Measurements from ENCODE around the gene TENT4B.

TENT4B gene

DNA sequence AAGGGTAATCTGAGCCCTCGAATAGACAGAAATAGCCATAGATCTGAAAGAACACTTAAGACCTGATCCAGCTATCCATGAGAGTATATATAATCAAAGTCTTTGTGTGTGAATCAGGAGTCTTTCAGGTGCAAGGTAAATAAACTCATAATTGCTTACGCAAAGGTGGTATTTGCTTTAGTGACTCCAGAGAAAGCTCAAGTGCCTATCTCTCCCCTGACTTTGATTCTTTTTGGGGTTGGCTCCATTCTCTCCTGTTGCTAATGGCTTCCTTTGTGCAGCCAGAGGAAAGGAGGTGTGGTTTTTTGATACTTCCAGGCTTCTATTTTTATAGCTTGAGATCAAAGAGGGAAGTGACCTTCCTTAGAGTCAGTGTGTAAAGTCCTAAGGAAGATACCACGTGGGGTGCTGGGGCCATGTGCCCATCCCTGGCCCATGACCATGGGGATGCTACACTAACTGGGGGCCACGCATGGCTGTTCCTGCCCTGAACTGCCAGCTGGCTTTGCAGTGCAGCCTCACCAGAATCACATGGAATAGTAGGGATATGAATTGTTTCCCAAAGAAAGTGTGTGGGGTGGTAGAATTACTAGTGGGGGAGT, 45.8 kb downstream of the TENT4B start:
- no peak for DNase-seq

DNA sequence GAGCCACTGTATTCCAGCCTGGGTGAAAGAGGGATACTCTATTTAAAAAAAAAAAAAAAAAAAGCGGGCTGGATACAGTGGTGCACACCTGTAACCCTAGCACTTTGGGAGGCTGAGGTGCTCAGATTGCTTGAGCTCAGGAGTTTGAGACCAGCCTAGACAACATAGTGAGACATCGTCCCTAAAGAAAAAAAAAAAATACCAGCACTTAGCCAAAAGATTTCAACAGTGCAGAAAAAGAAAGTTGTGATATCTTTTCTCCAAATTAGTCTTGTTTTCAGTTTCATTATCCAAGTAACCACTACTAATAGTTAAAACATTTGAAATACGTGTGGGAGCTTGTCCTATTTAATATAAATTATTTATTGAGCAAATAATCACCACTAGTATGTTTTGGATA, 48.7 kb downstream of the TENT4B start:
- no peak for DNase-seq

- DNase-seq, result no peak
These were observed 50.0 kb downstream of the TENT4B start for GRCh38 chr16:50202926-50203624.

DNA sequence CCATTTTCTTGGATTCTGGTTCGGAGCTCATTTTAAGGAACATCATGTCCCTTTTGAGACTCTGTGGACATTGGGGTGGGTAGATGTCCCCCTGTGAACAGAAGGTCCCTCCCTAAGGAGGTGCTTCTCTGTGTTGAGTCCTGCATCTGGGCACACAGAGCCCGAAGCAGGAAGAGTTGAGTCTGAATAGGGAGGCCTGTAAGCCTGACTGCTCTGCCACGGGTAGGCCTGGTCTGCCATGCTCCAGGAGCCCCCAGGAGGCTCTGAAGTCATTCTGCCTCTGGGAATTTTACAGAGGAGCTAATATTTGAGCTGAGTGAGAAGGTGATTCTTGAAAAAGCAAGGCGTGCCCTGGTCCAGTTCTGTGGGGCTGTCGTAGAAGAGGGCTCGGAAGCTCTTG, 50.6 kb downstream of the TENT4B start:
- DNase-seq, result no peak

- no peak for DNase-seq
These were observed 51.5 kb downstream of the TENT4B start for GRCh38 chr16:50204453-50205108.

GRCh38 chr16:50207652-50208051, 54.5 kb downstream of the TENT4B start:
- DNase-seq, result no peak

DNA sequence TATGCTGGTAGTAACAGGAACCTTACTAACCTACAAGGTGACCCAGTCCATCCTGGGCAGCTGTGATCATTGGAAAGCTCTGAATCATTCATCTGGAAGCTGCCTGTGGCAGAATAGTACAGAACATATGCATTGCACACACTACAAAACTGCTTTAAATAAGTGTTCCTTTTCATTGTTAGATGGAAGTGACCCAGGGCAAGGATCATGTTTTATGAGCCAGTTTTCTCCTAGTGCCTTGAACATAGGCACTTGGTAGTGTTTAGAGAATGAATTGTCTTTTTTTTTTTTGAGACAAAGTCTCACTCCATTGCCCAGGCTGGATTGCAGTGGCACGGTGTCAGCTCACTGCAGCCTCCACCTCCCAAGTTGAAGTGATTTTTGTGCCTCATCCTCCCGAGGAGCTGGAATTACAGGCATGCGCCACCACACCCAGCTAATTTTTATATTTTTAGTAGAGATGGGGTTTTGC, 55.4 kb downstream of the TENT4B start:
- no peak for DNase-seq

- DNase-seq, result no peak
These were observed 56.6 kb downstream of the TENT4B start for GRCh38 chr16:50209546-50210265.

GRCh38 chr16:50210266-50211038, 57.3 kb downstream of the TENT4B start:
- DNase-seq, result peak; percentile 63

- DNase-seq, result peak; percentile 71
These were observed 60.9 kb downstream of the TENT4B start for GRCh38 chr16:50213939-50214519.

DNA sequence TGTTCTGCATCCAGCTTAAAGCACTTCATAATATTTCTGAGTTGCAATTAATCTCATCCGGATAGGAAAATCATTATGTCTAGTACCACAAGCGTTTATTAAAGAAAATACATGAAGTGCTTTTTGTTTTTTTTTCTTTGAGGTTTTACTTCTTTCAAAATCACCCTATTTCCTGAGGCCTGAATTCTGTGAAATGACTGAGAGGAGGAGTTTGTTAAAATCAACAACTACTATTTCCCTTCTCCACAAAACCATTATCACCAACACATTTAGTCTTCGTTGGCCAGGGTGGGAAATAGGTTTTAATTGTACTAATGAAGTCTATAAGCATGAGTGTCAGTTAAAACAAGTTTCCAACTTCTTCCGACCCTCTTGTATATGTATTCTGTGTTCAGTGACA, 62.6 kb downstream of the TENT4B start:
- DNase-seq, result no peak

GRCh38 chr16:50216231-50216630, 63.1 kb downstream of the TENT4B start:
- no peak for DNase-seq

- no peak for DNase-seq
These were observed 66.4 kb downstream of the TENT4B start for GRCh38 chr16:50219402-50219975.

DNA sequence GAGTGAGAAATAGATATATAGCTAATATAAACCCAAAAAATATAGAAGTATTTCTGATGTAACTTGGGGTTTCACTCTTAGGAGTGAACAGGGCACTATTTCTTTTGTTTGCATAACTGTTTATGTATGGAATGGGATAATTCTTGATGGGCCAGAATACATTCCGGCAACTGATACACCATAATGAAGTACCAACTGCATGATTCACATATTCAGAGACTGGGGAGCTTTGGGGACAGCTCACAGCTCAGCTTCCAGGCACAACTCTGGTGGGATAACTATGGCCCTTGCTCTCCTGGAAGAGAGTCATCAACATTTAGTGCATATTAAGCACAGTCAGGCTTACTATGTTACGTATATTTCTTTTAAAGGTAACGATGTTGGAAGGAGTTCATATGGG, 71.2 kb downstream of the TENT4B start:
- no peak for DNase-seq

DNA sequence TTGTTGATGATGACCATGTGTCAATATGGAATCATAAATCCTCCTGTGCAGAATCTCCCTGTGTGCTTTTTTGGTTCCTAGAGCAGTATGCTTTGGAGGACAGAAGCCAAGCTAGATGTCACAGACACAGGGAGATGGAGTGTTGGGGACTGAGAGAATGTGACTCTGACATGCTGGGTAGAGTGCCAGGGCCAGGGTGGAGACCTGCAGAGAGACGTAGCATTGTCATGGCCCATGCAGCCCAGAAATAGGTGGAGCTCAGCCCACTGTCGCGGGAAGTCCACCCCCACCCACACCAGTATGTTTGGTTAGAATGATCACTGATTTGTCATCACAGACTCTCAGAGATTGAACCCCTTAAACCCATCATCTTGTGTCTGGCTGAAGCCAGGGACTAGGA, 74.0 kb downstream of the TENT4B start:
- no peak for DNase-seq

DNA sequence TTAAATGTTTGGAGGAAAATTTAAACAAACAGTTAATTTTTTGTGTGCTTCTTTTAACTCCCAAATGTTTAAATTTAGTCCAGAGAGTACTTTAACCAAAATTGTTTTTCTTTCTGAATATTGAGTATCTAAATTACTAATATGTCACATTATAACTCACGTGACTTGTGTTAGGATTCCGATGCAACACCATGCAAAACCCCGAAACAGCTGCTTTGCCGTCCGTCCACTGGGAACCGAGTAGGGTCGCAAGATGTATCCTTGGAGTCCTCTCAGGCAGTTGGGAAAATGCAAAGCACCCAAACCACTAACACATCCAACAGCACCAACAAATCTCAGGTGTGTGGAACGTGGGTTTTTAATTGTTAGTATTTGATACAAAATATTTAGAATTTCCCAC, 74.6 kb downstream of the TENT4B start:
- no peak for DNase-seq

DNA sequence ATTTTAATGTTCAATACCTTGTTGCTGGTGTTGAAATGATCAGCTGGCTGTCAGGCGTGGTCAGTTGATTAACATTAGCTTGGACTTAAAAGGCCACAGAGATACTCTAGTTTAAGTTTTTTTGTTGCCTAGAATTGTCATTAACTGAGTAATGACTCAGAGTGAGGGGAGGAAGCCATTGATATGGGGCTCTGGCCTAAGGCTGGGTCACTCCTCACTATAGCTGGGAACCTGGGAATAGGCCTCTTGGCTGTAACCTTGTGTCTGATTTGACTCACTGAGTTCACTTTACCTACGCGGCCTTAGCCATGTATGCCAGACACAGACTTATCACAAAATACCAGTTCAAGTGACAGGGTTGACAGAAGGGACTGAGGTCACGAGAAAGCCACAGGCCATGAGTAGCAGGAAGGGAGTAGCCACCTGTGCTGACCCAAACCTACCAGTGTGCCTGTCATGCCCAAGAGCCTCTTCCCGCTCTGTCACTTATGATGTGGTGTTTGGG, 75.3 kb downstream of the TENT4B start:
- no peak for DNase-seq

DNA sequence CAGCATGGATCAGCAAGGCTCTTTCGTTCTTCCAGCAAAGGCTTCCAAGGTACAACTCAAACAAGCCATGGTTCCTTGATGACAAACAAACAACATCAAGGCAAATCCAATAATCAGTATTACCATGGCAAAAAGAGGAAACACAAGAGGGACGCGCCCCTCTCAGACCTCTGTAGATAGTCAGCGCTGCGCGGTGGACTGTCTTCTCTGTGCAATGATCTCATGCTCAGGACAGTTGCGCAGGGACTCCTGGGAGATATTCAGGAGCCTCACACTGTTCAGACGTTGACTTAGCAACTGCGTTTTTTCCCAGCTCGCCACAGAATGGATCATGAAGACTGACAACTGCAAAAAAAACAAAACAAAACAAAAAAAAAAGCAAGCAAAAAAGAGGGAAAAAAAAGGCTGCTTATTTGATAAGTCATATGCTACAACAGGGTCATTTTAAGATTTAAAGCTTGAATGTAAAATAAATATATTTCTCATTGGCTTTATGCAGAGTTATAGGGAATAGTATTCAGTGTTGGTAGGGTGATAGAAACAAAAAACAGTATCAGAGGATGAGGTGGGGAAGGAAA, 76.1 kb downstream of the TENT4B start:
- DNase-seq, result no peak

DNA sequence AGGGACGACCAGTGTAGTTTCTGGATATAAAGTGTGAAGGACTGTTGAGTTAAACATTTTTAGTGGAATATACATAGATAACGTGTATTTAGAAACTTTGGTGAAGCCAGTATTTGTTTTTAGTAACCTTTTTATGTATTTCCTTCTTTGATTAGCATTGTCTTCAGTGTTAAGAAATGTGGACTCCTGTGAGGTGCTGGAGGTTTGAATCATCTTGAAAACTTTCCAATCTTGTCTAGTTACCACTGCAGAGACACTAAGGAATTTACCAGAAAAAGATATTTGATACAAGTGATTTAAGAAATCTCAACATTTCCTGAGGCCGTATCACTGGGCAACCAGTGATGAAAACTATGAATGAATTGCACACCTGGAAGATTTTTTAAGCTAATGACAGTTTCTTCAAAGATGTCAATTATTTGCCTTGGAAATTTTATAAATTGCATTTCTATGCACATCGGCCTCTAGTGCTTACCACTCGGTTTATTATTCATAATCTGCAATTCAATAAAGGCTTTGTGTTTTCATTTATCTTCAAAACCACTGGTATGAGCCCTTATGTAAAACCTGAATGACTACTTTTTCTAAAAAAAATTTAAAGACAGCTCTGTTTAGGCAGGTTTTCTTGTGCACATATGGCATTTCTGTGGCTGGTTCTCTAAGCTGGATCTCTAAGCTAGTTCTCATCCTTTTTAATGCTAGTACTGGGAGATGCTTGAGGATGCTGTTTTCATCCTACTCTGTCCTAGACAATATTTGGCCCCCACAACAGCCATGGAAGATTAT, 81.9 kb downstream of the TENT4B start:
- DNase-seq, result no peak

DNA sequence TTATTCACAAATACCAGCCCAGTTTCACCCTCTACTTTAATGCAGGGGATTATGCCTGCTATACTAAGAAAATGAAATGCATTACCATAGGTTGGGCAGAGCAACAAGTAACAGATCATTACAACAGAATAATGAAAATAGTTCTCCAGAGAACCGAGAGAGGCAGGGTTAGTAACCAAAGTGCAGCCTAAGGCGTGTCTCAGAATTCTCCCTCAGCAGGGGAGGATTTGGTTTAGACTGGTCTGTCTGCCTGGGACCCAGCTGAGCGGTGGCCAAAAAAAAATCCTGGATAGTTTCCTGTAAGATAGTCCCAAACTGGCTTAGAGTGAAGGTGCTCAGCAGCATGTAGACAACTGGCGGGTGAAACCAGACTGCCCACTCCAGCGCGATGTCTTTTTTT, 82.5 kb downstream of the TENT4B start:
- DNase-seq, result no peak

DNA sequence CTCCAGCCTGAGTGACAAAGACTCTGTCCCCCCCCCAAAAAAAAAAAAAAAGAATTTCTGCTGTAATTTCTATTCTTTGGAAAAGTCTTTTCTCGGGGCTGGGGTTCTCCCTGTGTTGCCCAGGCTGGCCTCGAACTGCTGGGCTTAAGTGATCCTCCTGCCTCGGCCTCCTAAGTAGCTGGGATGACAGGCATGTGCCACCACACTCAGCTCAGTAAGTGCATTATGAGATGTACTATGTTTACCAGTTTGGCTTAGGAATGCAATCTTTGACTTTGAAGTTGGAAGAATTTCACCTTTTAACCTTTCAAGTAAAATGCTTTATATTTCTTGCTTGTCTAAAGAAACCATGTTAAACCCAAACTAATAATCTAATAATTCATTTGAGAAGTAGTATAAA, 85.2 kb downstream of the TENT4B start:
- no peak for DNase-seq
